DMS114 treated with DMSO at 0.1 percent for 48 hours (cell line): ENCODE results near the gene POLK.
"Not testable (repeated sequence)": the region's sequence is repeated elsewhere in the genome, so short reads cannot be mapped to it uniquely, and the experiment has no call there.

Experiments used
- DNase-seq: peaks from one replicate; lab custom pipeline; 2025; ENCODE audit not compliant: unreplicated experiment; lab: John Stamatoyannopoulos, UW

The POLK gene

DNA sequence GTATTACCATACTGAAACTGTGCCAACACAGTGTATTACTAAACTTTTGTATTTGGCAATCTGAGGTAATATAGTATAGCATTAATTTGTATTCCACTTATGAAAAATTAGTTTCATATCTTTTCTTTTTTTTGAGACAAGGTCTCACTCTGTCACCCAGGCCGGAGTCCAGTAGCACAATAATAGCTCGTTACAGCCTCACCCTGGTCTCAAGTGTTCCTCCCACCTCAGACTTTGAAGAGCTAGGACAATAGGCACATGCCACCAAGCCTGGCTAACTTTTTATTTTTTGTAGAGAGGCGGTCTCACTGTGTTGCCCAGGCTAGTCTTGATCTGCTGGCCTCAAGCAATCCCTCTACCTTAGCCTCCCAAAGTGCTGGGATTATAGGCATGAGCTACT lies 36.1 kb downstream of the POLK start:
- DNase-seq = no peak

- no peak for DNase-seq
Observed at GRCh38 chr5:75550597-75550996, 38.9 kb downstream of the POLK start.

DNA sequence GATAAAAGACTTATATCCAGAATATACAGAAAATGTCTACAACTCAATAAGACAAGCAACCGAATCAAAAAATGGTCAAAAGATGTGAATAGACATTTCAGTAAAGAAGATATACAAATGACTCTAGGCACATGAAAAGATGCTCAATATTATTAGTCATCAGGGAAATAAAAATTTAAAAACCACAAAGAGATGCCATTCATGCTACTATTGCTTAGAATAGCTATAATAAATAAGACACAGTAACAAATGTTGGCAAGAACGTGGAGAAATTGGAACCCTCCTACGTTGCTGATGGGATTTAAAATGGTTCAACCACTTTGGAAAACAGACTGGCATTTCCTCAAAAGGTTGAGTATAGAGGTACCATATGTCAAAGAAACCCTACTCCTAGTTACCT lies 39.8 kb downstream of the POLK start:
- no peak for DNase-seq

- no peak for DNase-seq
Observed at GRCh38 chr5:75552764-75553163, 41.1 kb downstream of the POLK start.

DNA sequence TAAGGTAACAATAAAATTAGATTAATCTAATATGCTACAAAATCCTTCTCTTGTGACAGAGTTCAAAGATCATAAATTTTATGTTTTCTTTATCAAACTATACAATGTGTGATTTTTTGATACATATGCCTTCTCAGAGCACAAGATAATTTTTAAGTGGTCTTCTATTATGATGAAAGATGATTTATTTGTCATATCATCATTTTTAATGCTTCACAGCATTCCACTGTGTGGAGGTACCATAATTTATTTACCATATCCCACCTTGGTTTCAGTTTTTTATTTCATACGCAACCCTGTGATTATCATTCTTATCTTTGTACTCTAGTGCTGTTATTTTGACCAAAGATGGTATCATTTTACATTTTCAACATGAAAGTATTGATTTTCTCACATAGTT lies 41.7 kb downstream of the POLK start:
- DNase-seq = no peak

GRCh38 chr5:75558221-75558620 lies 46.5 kb downstream of the POLK start:
- no peak for DNase-seq

DNA sequence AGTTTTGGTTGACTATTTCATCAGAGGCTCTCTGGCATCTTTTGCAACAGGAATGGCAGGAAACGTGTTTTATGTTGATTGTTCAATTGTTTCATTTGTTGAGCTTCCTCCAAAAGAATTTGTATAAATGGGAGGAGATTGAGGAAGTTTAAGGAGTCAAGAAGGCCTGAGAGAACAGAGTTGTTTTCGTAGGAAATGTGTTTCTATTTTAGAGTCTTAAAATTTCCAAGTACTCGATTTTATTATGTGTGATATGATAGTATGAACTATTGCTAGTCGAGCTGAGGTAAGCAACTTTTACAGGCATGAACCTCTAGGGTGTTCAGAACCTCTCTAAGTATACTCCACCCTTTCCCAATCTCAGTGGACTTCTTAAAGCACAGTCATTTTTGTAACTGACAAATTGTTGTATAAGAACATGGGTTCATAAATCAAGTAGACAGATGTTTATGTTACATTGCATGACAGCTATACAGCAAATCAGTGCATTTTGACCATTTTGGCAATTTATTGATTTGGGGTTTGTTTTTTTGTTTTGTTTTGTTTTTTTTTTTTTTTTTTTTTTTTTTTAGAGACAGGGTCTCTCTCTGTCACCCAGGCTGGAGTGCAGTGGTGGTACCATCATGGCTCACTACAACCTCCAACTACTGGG lies 47.4 kb downstream of the POLK start:
- no peak for DNase-seq

DNA sequence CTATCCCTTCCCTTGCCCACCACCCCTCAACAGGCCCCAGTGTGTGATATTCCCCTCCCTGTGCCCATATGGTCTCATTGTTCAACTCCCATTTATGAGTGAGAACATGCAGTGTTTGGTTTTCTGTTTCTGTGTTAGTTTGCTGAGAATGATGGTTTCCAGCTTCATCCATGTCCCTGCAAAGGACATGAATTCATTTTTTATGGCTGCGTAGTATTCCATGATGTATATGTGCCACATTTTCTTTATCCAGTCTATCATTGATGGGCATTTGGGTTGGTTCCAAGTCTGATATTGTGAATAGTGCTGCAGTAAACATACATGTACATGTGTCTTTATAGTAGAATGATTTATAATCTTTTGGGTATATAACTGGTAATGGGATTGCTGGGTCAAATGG lies 49.0 kb downstream of the POLK start:
- DNase-seq = not testable (repeated sequence)

GRCh38 chr5:75565991-75566709 lies 54.5 kb downstream of the POLK start:
- DNase-seq = not testable (repeated sequence)

DNA sequence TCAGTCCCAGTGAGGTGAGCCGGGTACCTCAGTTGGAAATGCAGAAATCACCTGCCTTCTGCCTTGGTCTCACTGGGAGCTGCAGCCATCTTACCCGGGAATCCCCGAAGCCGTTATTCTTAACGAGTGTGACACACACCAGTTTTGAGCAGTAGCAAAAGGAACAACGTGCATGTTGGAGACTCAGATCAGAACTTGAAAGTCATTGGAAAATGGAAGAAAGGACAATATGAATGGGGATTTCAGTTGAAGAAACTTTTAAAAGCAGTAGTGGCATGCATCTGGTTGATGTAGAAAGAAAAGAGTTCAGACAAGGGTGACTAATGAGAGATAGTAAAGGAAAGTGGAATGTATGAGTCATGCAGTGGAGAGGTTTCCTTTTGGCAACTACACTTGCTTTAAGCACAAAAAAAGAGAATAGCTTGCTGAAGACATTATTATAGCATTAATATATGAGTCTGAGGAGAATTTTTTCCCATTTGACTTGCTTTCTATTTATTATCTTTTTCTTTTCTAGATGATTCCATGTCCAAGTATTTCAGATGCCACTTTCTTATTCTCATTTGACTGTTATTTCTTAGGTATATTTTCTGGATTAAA lies 55.1 kb downstream of the POLK start:
- no peak for DNase-seq

DNA sequence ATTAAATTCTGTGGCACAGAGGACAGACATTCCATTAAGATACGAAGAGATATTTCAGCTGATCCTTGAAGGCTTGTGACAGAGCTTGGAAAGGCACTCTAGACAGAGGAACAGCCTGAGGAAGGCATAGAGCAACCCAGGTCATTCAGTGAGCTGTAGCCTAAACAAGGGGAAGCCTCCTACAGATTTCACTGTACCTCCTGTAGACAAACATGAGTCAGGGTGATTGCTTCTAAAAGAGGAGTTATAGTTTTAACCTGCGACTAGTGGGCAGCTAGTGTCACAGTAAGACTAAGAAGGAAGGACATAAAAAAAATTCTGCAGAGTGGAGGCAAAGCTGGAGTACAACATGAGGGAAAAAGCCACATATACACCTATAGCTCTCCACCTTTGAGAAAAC lies 56.0 kb downstream of the POLK start:
- DNase-seq = no peak

DNA sequence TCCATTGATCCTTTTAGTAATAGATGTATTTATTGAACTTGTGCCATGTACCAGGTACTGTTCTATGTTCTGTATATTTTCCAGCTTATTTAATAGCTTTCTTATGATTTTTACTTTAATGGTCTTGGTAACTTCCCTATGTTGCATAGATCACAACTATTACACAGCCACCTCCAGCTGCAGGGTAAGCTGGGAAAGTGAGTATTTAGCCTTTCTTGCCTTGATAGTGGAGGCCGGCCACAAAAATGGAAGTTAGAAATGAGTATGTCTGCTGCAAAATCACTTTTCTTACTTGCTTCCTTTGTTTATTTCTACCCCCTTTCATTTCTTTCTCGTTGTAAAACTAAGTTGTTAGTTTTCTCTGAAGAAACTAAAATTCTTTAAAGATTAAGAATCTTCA lies 56.5 kb downstream of the POLK start:
- no peak for DNase-seq

GRCh38 chr5:75571547-75571946 lies 59.9 kb downstream of the POLK start:
- DNase-seq = no peak

GRCh38 chr5:75574791-75575190 lies 63.1 kb downstream of the POLK start:
- DNase-seq = no peak

DNA sequence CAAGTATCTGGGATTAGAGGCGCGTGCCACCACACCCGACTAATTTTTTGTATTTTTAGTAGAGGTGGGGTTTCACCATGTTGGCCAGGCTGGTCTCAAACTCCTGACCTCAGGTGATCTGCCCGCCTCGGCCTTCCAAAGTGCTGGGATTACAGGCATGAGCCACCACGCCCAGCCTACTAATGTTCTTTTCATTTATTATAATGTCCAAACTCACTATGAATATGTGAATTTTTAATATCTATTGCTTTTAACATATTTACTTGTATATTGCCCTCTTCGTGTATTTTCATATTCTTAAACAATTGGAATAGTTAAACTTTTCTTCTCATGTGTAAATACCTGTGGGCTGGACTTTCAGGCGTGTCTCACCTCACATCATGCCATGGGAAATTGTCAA lies 66.6 kb downstream of the POLK start:
- DNase-seq = not testable (repeated sequence)

DNA sequence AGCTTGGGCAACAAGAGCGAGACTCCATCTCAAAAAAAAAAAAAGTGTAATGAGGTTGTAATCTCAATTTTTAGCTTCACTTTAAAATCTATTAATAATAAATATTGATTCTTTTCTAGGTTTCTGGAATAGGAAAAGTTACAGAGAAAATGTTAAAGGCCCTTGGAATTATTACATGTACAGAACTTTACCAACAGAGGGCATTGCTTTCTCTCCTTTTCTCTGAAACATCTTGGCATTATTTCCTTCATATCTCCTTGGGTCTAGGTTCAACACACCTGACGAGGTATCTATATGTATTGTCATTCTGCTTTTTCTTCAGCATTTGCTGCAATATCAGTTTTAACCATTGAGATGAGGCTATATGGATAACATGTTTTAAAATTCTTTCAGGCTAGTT lies 73.0 kb downstream of the POLK start:
- peak; percentile 7 for DNase-seq

GRCh38 chr5:75588666-75589065 lies 77.0 kb downstream of the POLK start:
- DNase-seq = no peak

DNA sequence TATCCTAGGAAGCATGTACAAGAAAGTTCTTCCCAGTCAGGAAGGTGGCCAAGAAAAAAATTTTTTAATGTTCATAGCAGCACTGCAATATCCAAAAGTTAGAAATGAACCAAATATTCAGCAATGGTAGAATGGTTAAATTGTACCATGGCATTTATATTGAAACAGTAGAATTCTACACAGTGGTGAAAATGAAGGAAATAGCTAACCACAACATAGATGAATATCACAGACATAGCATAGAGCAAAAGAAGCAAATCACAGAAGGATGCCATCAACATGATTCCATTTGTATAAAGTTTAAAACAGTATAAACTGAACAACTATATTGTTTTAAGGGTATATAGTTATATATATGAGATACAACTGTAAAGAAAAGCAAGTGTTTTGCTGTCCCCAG lies 88.8 kb downstream of the POLK start:
- no peak for DNase-seq

DNA sequence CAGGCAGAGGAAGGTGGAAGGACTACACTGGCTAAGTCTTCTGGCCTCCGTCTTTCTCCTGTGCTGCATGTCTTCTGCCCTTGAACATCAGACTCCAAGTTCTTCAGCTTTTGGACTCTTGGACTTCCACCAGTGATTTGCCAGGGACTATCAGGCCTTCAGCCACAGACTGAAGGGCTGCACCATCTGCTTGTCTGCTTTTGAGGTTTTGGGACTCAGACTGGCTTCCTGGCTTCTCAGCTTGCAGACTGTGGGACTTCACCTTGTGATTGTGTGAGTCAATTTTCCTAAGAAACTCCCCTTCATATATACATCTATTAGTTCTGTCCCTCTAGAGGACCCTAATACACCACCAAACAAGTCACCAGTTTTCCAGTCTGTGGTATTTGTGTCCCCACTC lies 89.9 kb downstream of the POLK start:
- DNase-seq = no peak

GRCh38 chr5:75601996-75602395 lies 90.3 kb downstream of the POLK start:
- DNase-seq = no peak

GRCh38 chr5:75603371-75603770 lies 91.7 kb downstream of the POLK start:
- DNase-seq = no peak

DNA sequence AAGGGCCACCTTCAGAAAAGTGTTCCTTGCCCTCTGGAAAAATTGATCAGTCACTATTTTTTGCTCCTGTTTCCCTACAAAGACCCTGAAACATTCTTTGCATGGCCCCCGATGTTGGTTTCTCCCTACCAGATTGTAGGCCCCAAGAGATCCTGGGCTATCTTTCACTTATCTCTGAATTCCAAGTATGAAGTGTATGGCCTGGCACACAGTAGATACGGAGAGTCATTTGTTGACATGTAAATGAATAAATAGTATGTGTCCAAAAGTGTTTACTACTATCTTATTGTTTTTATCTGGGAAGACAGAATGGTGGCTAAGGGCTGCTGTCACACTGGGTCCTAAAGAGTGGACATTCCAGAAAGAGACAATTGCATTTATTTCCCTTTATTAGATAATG lies 92.1 kb downstream of the POLK start:
- no peak for DNase-seq

DNA sequence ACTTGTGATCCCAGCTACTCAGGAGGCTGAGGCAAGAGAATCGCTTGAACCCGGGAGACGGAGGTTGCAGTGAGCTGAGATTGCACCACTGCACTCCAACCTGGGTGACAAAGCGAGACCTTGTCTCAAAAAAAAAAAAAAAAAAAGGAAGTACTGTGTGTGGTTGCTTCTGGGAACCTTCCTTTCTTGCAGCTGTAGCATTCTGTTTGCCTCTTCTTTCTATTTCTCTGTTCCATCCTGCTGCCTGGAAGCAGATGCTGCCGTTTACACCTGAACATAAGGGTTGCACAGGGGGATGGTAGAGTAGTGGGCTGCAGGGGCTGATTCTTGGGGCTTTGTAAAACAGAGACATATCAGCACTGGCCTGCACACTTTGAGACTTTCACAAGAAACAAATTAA lies 95.7 kb downstream of the POLK start:
- not testable (repeated sequence) for DNase-seq
